AG09319 (cell line): ENCODE measurements around the gene ASB14.

Experiments
- DNase-seq: peaks from one replicate; pipeline ENCODE4 v3.0.0-alpha.2; 2010; ENCODE audit warnings: low read depth; ENCODE audit errors: extremely low read depth
- CTCF ChIP-seq: IDR thresholded peaks from 2 replicates; pipeline ENCODE4 v1.5.1; 2011; ENCODE audit warnings: low read depth, mild to moderate bottlenecking, inconsistent platforms, low read length, moderate library complexity

ASB14 gene

GRCh38 chr3:57252404-57252803 is 40.1 kb downstream of the ASB14 start:
- no peak for TF ChIP-seq CTCF
- DNase-seq, result no peak

- TF ChIP-seq CTCF, result no peak
- DNase-seq, result no peak
These were observed 47.5 kb downstream of the ASB14 start for GRCh38 chr3:57244946-57245345.

- no peak for DNase-seq
- no peak for TF ChIP-seq CTCF
These were observed 57.6 kb downstream of the ASB14 start for GRCh38 chr3:57234613-57235575.

GRCh38 chr3:57233799-57234198 is 58.7 kb downstream of the ASB14 start:
- no peak for TF ChIP-seq CTCF

GRCh38 chr3:57230006-57230405 is 62.5 kb downstream of the ASB14 start:
- DNase-seq, result no peak
- no peak for TF ChIP-seq CTCF

More at GRCh38 chr3:57233799-57234198, 58.7 kb downstream of the ASB14 start:
- DNase-seq, result no peak

- no peak for TF ChIP-seq CTCF
- no peak for DNase-seq
These were observed 64.3 kb downstream of the ASB14 start for GRCh38 chr3:57227930-57228751.
